ENCODE measurements around the gene GPRC5D. TPM values are rescaled to one million over a fixed set of nuclear protein-coding genes. Genes with fewer than 3 reads are reported as not detected.
A peak's percentile ranks its signal among the peaks of the same experiment; 100 is the strongest.

GPRC5D gene
- total and polyA plus RNA-seq, 2 experiments from 2014 or later = not detected

GRCh38 chr12:12999959-13000615 is 48.1 kb upstream of the GPRC5D start, which contains the start of gene HEBP1:
HEBP1 (minus strand) TSS chr12:13000265; CDS start chr12:13000114, 151 bp downstream.
- peaks cover 50% of the 10 kb centered on the region for H3K79me2 ChIP-seq (ENCODE audit: insufficient read depth)
- H3K9me2 ChIP-seq (ENCODE audit: insufficient read depth) = no peaks in the 10 kb centered on the region
- H3K9me3 ChIP-seq (ENCODE audit: low read depth) = no peaks in the 10 kb centered on the region
- peak within 1 kb of the TSS; percentile 87 for H3K4me3 ChIP-seq
- no peak for TF ChIP-seq EZH2phosphoT487 (IDR thresholded peaks at IDR 0.05; ENCODE audit: insufficient read depth, low read depth)
- no peak for TF ChIP-seq EZH2 (IDR thresholded peaks at IDR 0.05; ENCODE audit: insufficient read depth, poor library complexity, severe bottlenecking)
- peak within 1 kb of the TSS; percentile 95 for H3K4me2 ChIP-seq (ENCODE audit: unreplicated experiment)
- in situ Hi-C loops (cut with MboI) = no loop called here
- H3K4me1 ChIP-seq (ENCODE audit: insufficient read depth) = peaks cover 23% of the 10 kb centered on the region
- peaks cover 16% of the 10 kb centered on the region for H3F3A ChIP-seq (ENCODE audit: insufficient read depth)
- H3K27ac ChIP-seq = peak within 1 kb of the TSS; percentile 84
- no peaks in the 10 kb centered on the region for H3K36me3 ChIP-seq (ENCODE audit: low read depth)
- no peaks in the 10 kb centered on the region for H4K20me1 ChIP-seq (ENCODE audit: insufficient read depth)
- peak within 1 kb of the TSS; percentile 85 for H3K9ac ChIP-seq
- DNase-seq = peak; percentile 97
- peak within 1 kb of the TSS; percentile 90 for H2AFZ ChIP-seq
- 1 to 2% methylated on average over 22 to 69 of the region's 69 CpGs for WGBS, 2 experiments (ENCODE audit: low coverage in 1 of 2, low lambda C conversion rate in 2 of 2, missing lambda C conversion rate in 2 of 2)
- H3K27me3 ChIP-seq (replicated peaks; ENCODE audit: insufficient read depth) = no peaks in the 10 kb centered on the region

- H3K4me2 ChIP-seq (ENCODE audit: unreplicated experiment) = peak overlapping the region; percentile 95
- in situ Hi-C loops (cut with MboI) = no loop called here
- H3K9me3 ChIP-seq (ENCODE audit: low read depth) = no peaks in the 10 kb centered on the region
- peaks cover 23% of the 10 kb centered on the region for H3K4me1 ChIP-seq (ENCODE audit: insufficient read depth)
- DNase-seq = peak; percentile 49
- H3K79me2 ChIP-seq (ENCODE audit: insufficient read depth) = peaks cover 57% of the 10 kb centered on the region
- peaks cover 20% of the 10 kb centered on the region for H3F3A ChIP-seq (ENCODE audit: insufficient read depth)
- H3K36me3 ChIP-seq (ENCODE audit: low read depth) = no peaks in the 10 kb centered on the region
- no peaks in the 10 kb centered on the region for H3K9me2 ChIP-seq (ENCODE audit: insufficient read depth)
- H3K9ac ChIP-seq = peak overlapping the region; percentile 83
- no peaks in the 10 kb centered on the region for H3K27me3 ChIP-seq (replicated peaks; ENCODE audit: insufficient read depth)
- TF ChIP-seq EZH2 (IDR thresholded peaks at IDR 0.05; ENCODE audit: insufficient read depth, poor library complexity, severe bottlenecking) = no peak
- no peak for TF ChIP-seq EZH2phosphoT487 (IDR thresholded peaks at IDR 0.05; ENCODE audit: insufficient read depth, low read depth)
- H2AFZ ChIP-seq = peak overlapping the region; percentile 74
- WGBS, 2 experiments (ENCODE audit: low coverage in 1 of 2, low lambda C conversion rate in 2 of 2, missing lambda C conversion rate in 2 of 2) = 2 to 3% methylated on average over 16 to 22 of the region's 22 CpGs
- peak overlapping the region; percentile 12 for H3K27ac ChIP-seq
- no peaks in the 10 kb centered on the region for H4K20me1 ChIP-seq (ENCODE audit: insufficient read depth)
- H3K4me3 ChIP-seq = peak overlapping the region; percentile 87
Measured at GRCh38 chr12:12999271-12999958, 47.4 kb upstream of the GPRC5D start.

- H3K9ac ChIP-seq = no peak overlapping the region
- peaks cover 65% of the 10 kb centered on the region for H3K79me2 ChIP-seq (ENCODE audit: insufficient read depth)
- H4K20me1 ChIP-seq (ENCODE audit: insufficient read depth) = no peaks in the 10 kb centered on the region
- no peaks in the 10 kb centered on the region for H3K9me2 ChIP-seq (ENCODE audit: insufficient read depth)
- H3K27ac ChIP-seq = no peak overlapping the region
- H2AFZ ChIP-seq = no peak overlapping the region
- H3K4me3 ChIP-seq = peak overlapping the region; percentile 87; the same call in 1 of the 2 replicates
- H3K9me3 ChIP-seq (ENCODE audit: low read depth) = no peaks in the 10 kb centered on the region
- no peak for DNase-seq
- WGBS, 2 experiments (ENCODE audit: low coverage in 1 of 2, low lambda C conversion rate in 2 of 2, missing lambda C conversion rate in 2 of 2) = 75 to 81% methylated on average over 4 of the region's 4 CpGs
- H3K4me1 ChIP-seq (ENCODE audit: insufficient read depth) = peaks cover 28% of the 10 kb centered on the region
- TF ChIP-seq EZH2 (IDR thresholded peaks at IDR 0.05; ENCODE audit: insufficient read depth, poor library complexity, severe bottlenecking) (no peak), EZH2phosphoT487 (IDR thresholded peaks at IDR 0.05; ENCODE audit: insufficient read depth, low read depth) (no peak)
- H3K36me3 ChIP-seq (ENCODE audit: low read depth) = no peaks in the 10 kb centered on the region
- in situ Hi-C loops (cut with MboI) = no loop called here
- H3K27me3 ChIP-seq (replicated peaks; ENCODE audit: insufficient read depth) = no peaks in the 10 kb centered on the region
- peaks cover 31% of the 10 kb centered on the region for H3F3A ChIP-seq (ENCODE audit: insufficient read depth)
- peak overlapping the region; percentile 95 for H3K4me2 ChIP-seq (ENCODE audit: unreplicated experiment)
Measured at GRCh38 chr12:12998248-12998647, 46.3 kb upstream of the GPRC5D start.

GRCh38 chr12:12997734-12998133 is 45.8 kb upstream of the GPRC5D start:
- no peak for DNase-seq
- Histone ChIP-seq H3K27ac (no peak overlapping the region), H2AFZ (no peak overlapping the region), H3K9me3 (ENCODE audit: low read depth) (no peaks in the 10 kb centered on the region), H3K4me2 (ENCODE audit: unreplicated experiment) (no peak overlapping the region), H3K27me3 (replicated peaks; ENCODE audit: insufficient read depth) (no peaks in the 10 kb centered on the region), H3K36me3 (ENCODE audit: low read depth) (no peaks in the 10 kb centered on the region), H3K79me2 (ENCODE audit: insufficient read depth) (peaks cover 65% of the 10 kb centered on the region), H3K9ac (no peak overlapping the region), H3K9me2 (ENCODE audit: insufficient read depth) (no peaks in the 10 kb centered on the region), H3K4me3 (no peak overlapping the region), H3F3A (ENCODE audit: insufficient read depth) (peaks cover 31% of the 10 kb centered on the region), H3K4me1 (ENCODE audit: insufficient read depth) (peaks cover 29% of the 10 kb centered on the region), H4K20me1 (ENCODE audit: insufficient read depth) (no peaks in the 10 kb centered on the region)
- WGBS, 2 experiments (ENCODE audit: low coverage in 1 of 2, low lambda C conversion rate in 2 of 2, missing lambda C conversion rate in 2 of 2) = 92 to 97% methylated on average over 2 of the region's 2 CpGs
- in situ Hi-C loops (cut with MboI) = no loop called here
- TF ChIP-seq EZH2phosphoT487 (IDR thresholded peaks at IDR 0.05; ENCODE audit: insufficient read depth, low read depth) (no peak), EZH2 (IDR thresholded peaks at IDR 0.05; ENCODE audit: insufficient read depth, poor library complexity, severe bottlenecking) (no peak)
